Erythroblast (primary cell): Measurements from ENCODE around the gene TRIP10.

Source experiments
- GATA1 ChIP-seq: IDR thresholded peaks from 2 replicates; pipeline ENCODE4 v1.6.1; 2011; ENCODE audit warnings: low read depth, mild to moderate bottlenecking, control low read depth, low read length, moderate library complexity
- POLR2A ChIP-seq: IDR thresholded peaks from 2 replicates; pipeline ENCODE4 v1.6.1; 2011; ENCODE audit warnings: mild to moderate bottlenecking, low read length

- TF ChIP-seq POLR2A (no peak), GATA1 (no peak)
Measured at GRCh38 chr19:6797646-6798045, 58.2 kb downstream of the TRIP10 start.
